ENCODE results near the gene MEP1A. TPM values are rescaled to one million over a fixed set of nuclear protein-coding genes. Genes with fewer than 3 reads are reported as not detected.

The MEP1A gene
- total and polyA plus RNA-seq, 4 donors: 0.06 to 0.11 (median 0.08) TPM

GRCh38 chr6:46796848-46797580 is 3.8 kb downstream of the MEP1A start:
- H3K36me3 ChIP-seq (ENCODE audit: control insufficient read depth in 4 of 4, insufficient read depth in 4 of 4, low read length in 4 of 4): no peaks in the 10 kb centered on the region
- no peak for ATAC-seq (ENCODE audit: insufficient read depth, low FRiP score)

GRCh38 chr6:46799657-46800056 is 6.5 kb downstream of the MEP1A start:
- Histone ChIP-seq H3K4me1 (ENCODE audit: control insufficient read depth in 5 of 5, insufficient read depth in 5 of 5, low read length in 5 of 5) (no peaks in the 10 kb centered on the region), H3K9me3 (ENCODE audit: control insufficient read depth in 4 of 4, insufficient read depth in 3 of 4, low read length in 3 of 4) (no peaks in the 10 kb centered on the region), H3K9ac (ENCODE audit: insufficient read depth in 1 of 2, low read length in 2 of 2) (no peak overlapping the region), H3K27me3 (ENCODE audit: control insufficient read depth in 3 of 3, insufficient read depth in 3 of 3, low read length in 2 of 3) (peaks cover 0 to 10% (median 0%) of the 10 kb centered on the region in 3 donors), H3K27ac (ENCODE audit: low read depth in 1 of 2, low read length in 1 of 2) (no peak overlapping the region), H3K36me3 (ENCODE audit: control insufficient read depth in 4 of 4, insufficient read depth in 4 of 4, low read length in 4 of 4) (no peaks in the 10 kb centered on the region), H3K4me3 (no peak overlapping the region)
- DNase-seq (no peak), ATAC-seq (ENCODE audit: insufficient read depth, low FRiP score) (no peak)
- WGBS, 2 donors: 48 to 77% methylated on average over 1 of the region's 1 CpG
- no peak for TF ChIP-seq CTCF (IDR thresholded peaks at IDR 0.05; ENCODE audit: control extremely low read depth, extremely low read depth)

More at GRCh38 chr6:46796848-46797580, 3.8 kb downstream of the MEP1A start:
- WGBS, 2 donors: 53 to 54% methylated on average over 5 of the region's 5 CpGs
- H3K27ac ChIP-seq (ENCODE audit: low read depth in 1 of 2, low read length in 1 of 2): no peak overlapping the region
- H3K9ac ChIP-seq (ENCODE audit: insufficient read depth in 1 of 2, low read length in 2 of 2): no peak overlapping the region
- H3K4me3 ChIP-seq: no peak overlapping the region
- no peak for TF ChIP-seq CTCF (IDR thresholded peaks at IDR 0.05; ENCODE audit: control extremely low read depth, extremely low read depth)
- no peaks in the 10 kb centered on the region for H3K4me1 ChIP-seq (ENCODE audit: control insufficient read depth in 5 of 5, insufficient read depth in 5 of 5, low read length in 5 of 5)
- no peak for DNase-seq
- H3K27me3 ChIP-seq (ENCODE audit: control insufficient read depth in 3 of 3, insufficient read depth in 3 of 3, low read length in 2 of 3): peaks cover 0 to 8% (median 0%) of the 10 kb centered on the region in 3 donors
- H3K9me3 ChIP-seq (ENCODE audit: control insufficient read depth in 4 of 4, insufficient read depth in 3 of 4, low read length in 3 of 4): no peaks in the 10 kb centered on the region

- Histone ChIP-seq H3K27ac (ENCODE audit: low read depth in 1 of 2, low read length in 1 of 2) (no peak overlapping the region), H3K9ac (ENCODE audit: insufficient read depth in 1 of 2, low read length in 2 of 2) (no peak overlapping the region), H3K4me3 (no peak overlapping the region), H3K27me3 (ENCODE audit: control insufficient read depth in 3 of 3, insufficient read depth in 3 of 3, low read length in 2 of 3) (peaks cover 0 to 2% (median 0%) of the 10 kb centered on the region in 3 donors), H3K4me1 (ENCODE audit: control insufficient read depth in 5 of 5, insufficient read depth in 5 of 5, low read length in 5 of 5) (no peaks in the 10 kb centered on the region), H3K36me3 (ENCODE audit: control insufficient read depth in 4 of 4, insufficient read depth in 4 of 4, low read length in 4 of 4) (no peaks in the 10 kb centered on the region), H3K9me3 (ENCODE audit: control insufficient read depth in 4 of 4, insufficient read depth in 3 of 4, low read length in 3 of 4) (no peaks in the 10 kb centered on the region)
- 13 to 36% methylated on average over 1 of the region's 1 CpG for WGBS, 2 donors
- ATAC-seq (ENCODE audit: insufficient read depth, low FRiP score): no peak
- no peak for TF ChIP-seq CTCF (IDR thresholded peaks at IDR 0.05; ENCODE audit: control extremely low read depth, extremely low read depth)
- DNase-seq: peak in 1 of 3 donors; percentile 31
Observed at GRCh38 chr6:46808806-46809205, 15.6 kb downstream of the MEP1A start.
